SKM-1 (cell line): ENCODE data around the gene REEP1.
"Not testable (repeated sequence)": the region's sequence is repeated elsewhere in the genome, so short reads cannot be mapped to it uniquely, and the experiment has no call there.

Experiments used
- DNase-seq: peaks from one replicate; lab custom pipeline; 2025; ENCODE audit not compliant: unreplicated experiment; lab: John Stamatoyannopoulos, UW

REEP1 gene

DNA sequence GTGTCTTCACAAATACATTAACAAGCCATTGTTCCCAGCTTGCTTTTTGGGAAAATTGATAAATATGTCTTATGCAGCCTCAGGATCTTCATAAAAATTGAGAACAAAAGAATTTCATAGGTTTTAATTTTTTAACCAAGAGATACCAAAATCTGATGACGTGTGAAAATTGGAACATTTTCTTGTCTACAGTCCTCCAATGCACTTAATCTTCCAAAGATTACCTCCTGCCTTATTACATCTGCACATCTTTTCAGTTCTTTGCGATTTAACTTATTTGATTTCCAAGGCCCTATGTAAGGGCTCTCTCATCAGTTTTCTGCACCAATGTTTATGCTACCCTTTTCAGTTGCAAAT lies 135.1 kb downstream of the REEP1 start:
- DNase-seq: no peak

DNA sequence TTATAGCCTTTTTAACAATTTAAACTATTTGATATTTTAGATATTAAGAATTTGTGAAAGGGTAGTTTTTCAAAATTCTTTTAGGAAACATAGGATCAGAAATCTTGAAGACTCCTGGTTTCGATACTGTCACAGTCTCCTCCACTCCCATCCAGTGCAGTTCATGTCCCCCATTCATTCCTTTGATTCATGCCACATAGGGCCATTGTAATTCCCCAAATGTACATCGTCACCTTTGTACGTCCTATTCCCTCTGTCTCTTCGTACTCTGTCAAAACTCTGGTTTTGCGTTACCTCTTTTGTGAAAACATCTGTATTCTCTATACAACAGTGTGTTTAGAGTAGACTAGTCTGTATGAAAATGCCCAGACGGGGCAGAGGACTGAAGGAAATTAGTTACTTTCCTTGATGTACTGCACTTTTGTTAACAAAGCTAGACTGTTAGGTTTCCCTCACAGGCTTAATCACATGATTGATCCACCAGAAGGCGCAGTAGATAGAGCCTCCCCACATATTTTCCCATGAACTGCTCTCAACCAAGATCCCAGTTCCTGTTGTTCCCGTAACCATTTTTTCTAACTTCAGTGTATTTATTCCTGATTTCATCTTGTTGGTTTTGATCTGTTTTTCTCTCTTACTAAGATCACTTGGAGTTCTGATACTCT lies 135.6 kb downstream of the REEP1 start:
- DNase-seq: no peak

DNA sequence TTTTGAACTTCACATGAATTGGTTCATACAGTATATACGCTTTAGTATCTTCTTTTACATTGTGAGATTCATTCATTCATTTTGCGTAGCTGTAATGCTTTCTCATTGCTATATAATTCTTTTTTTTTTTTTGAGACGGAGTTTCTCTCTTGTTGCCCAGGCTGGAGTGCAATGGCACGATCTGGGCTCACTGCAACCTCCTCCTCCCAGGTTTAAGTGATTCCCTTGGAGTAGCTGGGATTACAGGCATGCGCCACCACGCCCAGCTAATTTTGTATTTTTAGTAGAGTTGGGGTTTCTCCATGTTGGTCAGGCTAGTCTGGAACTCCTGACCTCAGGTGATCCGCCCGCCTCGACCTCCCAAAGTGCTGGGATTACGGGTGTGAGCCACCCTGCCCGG lies 136.9 kb downstream of the REEP1 start:
- DNase-seq: not testable (repeated sequence)

DNA sequence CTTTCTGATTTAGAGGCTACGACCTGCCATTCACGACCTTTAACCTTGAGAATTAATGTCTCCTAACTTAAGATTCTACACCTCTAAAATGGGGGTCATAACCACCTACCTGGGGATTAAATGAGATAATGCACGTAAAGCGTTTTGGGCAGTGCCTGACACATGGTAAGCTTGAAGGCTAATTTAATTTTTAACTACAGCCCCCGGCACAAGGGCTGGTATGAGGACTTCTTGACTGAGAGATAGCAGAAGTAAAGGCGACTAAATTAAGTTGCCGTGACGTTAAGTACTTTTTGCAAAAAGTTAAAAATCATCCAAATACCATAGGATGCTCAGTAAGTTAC lies 137.6 kb downstream of the REEP1 start:
- DNase-seq: no peak

DNA sequence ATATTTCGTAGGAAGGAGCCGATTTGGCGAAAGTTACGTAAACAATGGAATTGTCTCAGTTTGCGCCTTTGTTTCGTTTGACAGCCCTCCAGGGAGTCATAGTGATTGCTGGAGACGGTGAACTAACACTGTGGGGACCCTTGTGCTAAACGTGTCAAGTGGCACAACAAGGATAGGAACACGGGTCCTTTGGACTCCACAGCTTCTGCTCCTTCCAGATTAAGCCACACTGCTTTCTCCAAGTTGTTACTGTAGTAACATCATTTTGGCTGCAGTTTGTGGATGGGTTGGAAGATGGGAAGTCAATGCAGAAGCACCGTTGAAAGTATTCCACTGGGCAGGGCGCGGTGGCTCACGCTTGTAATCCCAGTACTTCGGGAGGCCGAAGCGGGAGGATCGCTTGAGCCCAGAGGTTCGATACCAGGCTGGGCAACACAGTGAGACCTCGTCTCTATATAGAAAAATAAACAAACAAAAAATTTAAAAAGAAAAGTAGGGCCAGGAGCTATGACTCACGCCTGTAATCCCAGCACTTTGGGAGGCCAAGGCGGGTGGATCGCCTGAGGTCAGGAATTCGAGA lies 141.5 kb downstream of the REEP1 start:
- DNase-seq: no peak

DNA sequence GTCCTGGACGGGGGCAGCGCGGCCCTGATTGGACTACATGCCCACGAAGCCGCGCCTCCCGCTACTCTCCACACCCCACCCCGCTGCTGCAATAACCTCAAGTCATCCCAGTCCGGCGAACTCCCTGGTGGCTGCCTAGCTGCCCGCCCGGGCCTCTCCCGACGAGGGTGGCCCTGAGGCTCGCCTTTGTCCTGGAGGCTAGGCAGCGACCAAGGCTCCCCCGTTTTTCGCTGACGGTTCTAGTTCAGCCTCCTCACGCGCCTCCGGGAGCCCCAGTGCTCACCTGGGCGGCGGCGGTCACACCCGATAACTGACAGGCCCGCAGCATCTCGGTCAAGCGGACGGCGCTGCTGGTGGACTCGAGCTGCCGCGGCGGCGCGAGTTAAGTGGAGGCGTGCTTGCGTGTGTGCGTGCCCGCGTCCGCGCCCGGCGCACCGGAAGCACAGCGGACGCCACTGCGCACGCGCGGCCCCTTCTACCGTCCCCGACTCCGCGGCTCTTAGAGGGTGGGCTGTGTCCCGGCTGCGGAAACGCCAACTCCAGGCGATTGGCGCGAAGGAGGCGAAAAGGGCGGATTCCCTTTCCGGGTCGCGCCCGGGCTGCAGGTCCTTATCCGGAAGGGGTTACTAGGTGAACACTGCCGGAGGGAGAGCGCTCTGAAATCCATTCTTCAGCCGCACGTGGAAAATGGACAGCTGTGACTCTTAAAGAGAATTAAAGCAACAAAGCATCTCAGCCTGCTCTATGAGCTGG lies 142.2 kb downstream of the REEP1 start, which contains the start of gene IMMT:
Gene IMMT, minus strand, starts transcription at position 408 of the 753 bp plus-strand sequence. Its CDS starts 80 bp downstream, at position 328.
- peak; percentile 98 for DNase-seq

DNA sequence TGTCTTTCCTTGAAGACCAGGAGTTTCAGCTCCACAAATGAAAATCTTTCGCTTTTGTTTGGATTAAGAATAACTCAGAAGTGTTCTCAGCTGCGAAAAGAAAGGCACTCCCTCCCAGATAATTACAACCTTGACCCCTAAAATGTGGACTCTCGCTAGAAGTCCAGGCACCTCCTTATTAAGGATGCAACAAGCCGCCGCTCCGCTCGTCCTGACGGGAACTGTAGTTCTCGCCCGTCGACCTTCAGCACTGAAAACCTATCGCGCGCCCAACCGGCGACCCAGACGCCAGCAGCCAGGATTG lies 142.7 kb downstream of the REEP1 start:
- no peak for DNase-seq

DNA sequence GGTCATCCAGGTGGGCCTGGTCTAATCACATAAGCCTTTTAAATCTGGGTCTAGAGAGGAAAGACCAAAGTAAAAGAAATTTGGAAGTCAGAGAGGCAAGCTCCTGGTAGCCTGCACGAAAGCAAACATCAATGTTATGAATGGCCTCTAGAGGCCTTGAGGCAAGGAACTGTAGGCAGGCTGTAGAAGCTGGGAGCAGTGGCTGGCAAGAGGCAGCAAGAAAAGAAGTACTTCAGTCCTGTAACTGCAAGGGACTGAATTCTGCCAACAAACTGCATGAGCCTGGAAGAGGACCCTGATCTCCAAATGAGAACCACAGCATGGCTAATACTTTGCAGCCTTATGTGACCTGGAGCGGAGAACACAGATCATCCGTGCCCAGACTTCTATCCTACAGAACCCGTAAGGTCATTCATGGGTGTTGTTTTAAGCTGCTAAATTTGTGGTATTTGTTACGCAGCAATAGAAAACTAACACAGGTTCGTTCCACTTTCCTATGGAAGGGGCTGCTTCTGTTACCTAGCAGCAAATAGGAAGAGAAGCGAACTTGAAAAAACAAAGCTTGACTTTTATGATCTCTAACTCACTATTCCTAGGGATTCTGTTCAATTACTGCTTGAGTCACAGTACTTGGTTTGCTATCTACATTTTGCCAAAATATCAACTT lies 143.4 kb downstream of the REEP1 start:
- no peak for DNase-seq

DNA sequence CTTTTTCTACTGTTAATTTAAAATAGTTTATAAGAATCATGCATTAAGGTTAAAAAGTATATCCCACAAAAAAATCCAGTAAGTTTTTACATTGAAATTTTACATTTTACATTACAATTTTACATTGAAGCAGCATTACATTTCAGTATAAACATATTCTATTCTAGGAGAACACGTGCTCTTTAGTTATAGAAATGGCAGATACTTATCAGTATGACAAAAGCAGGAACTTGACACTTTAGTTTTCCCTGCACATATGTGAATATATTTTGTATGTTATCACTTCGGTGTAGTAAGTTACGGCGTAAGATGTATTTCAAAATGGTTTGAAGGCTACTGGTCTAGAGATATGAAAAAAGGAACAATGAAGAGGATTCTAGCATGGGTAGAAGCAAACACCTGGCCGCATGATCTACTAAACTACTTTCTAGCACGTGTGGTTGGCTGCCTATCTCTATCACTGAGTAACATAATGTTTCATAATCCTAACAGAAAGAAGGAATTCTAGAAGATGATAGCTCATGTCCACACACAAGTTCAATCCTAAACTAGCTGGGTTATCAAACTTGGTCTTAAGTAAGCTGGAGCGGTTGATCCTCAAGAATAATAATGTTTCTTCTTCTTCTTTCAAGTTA lies 147.5 kb downstream of the REEP1 start:
- DNase-seq: no peak

DNA sequence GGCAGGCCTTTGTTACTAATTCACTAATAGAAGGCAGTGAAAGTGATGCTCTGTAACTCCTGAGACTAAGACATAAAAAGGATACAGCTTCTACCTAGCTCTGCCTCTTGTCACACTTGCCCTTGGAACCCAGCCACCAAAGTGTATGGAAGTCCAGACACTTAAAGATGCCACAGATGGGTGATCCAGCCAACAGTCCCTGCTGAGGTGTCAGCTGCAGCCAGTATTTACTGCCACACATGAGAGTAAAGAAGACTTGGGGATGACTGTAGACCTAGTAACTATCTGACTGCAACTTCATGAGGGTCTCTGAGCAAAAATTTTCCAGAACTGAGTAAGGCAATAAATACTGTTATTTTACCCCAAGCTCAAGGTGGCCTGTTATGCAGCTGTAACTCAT lies 151.0 kb downstream of the REEP1 start:
- no peak for DNase-seq

DNA sequence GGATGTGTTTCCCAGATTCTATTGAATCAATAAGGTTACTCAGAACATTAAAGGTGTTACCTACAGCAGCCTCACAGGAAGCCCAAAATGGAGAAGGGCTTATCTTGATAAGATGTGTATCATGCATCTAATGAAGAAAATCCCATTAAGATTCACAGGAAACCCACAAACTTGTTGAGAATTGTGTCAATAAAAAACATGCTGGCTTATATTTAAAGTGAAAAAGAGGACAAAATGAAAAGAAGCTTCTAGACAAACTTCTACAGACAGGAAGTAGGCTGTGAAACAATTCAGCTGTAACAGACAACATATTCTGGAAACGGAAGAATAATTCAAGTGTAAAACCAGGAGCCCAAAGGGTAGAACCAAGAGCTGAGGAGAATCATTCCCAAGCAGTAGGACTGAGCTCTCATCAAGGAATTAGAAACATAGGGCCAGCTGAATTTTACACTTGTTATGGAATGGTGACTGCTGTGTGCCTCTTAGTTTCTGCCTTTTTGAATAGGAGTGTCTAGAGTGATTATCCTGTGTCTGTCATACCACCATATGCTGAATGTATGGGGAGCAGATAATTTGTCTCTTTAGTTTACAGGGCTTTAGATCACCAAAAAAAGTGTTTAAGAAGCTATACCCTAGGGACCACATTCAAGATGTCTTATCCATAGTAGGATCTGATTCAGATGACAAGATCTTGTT lies 151.8 kb downstream of the REEP1 start:
- DNase-seq: no peak

DNA sequence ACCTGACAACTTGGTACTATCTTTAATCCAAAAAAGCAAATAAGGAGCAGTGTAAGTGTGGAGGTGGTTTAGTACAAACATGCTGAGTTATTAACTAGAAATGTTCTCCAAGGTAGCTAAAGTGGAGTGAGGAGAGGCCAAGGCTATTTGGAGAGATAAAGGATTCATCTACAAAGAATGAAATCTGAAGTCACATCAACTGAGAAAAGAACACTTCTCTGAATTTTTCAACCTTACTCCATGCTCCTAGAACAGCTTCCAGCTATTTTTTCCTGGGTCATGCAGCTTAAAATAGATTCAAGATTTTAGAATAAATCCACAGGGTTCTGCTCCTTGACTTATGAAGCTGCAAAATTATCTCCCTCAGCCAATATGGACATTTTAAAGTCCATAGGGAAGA lies 160.8 kb downstream of the REEP1 start:
- no peak for DNase-seq

DNA sequence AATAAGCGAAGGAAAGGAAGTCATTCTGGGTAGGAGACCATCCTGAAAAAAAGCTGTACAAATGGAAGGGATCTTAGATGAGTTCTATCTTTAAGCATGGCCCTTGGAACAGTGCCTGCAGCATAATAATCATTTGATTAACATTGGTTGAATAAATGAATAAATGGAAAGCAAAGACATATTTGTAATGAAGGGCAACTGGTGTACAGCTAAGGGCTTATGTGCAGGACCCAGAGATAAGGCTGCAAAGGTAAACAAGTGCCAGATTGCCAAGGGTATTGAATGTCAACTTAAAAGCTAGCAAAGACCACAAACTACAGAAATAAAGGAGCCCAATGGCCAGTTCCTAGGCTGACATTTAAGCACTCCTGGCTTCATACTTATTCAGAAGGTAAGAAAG lies 161.6 kb downstream of the REEP1 start:
- no peak for DNase-seq

DNA sequence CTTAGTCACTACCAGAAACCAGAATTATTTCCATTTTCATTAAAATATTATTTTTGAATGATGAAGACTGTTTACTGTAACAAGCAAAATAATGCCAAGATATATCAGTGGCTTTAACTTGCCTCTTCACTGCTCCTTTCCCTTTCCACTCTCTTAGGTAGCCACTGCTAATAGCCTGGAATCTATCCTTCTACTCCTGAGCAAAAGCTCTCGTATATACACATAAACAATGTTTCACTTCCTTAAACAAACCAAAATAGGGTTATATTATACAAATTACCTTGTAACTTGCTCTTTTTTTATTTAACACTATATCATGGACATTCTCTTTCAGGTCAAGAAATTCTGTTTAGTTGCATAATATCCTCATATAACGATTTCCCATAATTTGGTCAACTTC lies 163.0 kb downstream of the REEP1 start:
- no peak for DNase-seq

DNA sequence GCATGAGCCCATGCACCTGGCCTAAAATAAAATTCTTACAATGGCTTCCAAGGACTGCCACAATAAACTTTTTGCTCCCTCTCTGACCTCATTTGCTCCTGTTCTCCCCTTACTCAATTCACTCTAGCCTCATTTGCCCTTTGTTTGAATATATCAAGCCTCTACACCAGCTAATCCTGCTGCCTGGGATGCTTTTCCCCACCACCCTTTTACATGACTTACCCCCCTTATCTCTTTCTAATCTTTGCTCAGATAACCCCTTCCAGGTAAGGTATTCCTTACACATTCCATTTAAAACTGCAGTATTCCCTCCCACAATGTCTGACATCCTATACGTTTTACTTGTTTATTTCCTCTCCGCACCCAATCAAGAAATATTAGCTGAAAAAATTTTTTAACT lies 164.8 kb downstream of the REEP1 start:
- no peak for DNase-seq

DNA sequence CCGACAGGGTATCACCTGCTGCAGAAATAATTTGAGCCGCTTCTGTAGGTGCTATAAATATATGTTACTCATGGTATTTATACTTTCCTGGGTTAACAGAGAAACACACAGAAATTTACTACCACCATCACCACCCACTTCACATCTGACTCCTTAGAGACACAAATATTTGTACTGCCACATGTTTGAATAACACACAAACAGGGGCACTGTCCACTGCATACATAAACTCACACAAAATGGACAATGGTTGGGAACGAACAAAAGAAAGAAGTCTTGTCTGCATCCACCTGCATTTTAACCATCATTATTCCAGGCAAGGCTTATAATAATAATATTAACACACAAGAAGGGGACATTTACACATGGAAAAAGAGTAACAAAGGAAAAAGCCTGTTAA lies 166.1 kb downstream of the REEP1 start:
- DNase-seq: no peak

DNA sequence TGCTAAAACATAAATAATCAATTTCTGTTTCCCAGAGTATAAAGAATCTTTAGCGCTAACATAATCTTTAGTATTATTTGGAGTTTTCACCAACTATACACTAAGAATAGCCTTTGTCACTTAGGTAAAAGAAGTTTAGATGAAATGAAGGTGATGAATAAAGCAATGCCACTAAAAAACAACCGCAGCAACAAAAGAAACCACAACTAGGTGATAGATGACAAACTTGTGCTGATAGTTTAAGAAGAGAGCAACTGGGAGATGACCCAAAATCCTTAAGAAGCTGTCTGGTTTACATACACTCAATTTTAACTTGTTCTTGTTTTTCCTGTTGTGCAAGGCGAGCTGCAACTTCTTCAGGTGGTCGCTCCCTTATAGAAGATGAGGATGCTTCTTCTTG lies 167.0 kb downstream of the REEP1 start:
- DNase-seq: no peak
